Renal cortex interstitium (tissue), 11 donors: Measurements from ENCODE around the gene DSCAML1. TPM values are rescaled to one million over a fixed set of nuclear protein-coding genes. Genes with fewer than 3 reads are reported as not detected.

Experiments used
- DNase-seq, 11 donors: peaks; one replicate each; pipeline ENCODE4 v3.0.0-alpha.2; 2013; ENCODE audit warnings: low read depth in 9 of 11, low spot score in 4 of 11; ENCODE audit errors: extremely low read depth in 1 of 11
- polyA plus RNA-seq, 3 donors: library from polyadenylated mRNA; unstranded; fragments of 120-200 nt; gene quantifications; one replicate each; pipeline ENCODE4 v1.2.1, GENCODE V29; 2013; ENCODE audit not compliant: insufficient read length in 3 of 3

DSCAML1 gene
- polyA plus RNA-seq, 3 donors: 2.7 to 4.4 (median 3.0) TPM

- no peak for DNase-seq
Observed at GRCh38 chr11:117716521-117717440, 80.2 kb downstream of the DSCAML1 start.

GRCh38 chr11:117715801-117716200, 81.2 kb downstream of the DSCAML1 start:
- DNase-seq: no peak

GRCh38 chr11:117713538-117713991, 83.5 kb downstream of the DSCAML1 start:
- DNase-seq: peak in 5 of 11 donors; percentile 22 to 53 (median 43)

- DNase-seq: no peak
Observed at GRCh38 chr11:117712530-117712929, 84.5 kb downstream of the DSCAML1 start.

- DNase-seq: no peak
Observed at GRCh38 chr11:117711331-117711730, 85.7 kb downstream of the DSCAML1 start.

GRCh38 chr11:117710211-117710610, 86.8 kb downstream of the DSCAML1 start:
- no peak for DNase-seq

GRCh38 chr11:117706322-117706814, 90.6 kb downstream of the DSCAML1 start:
- DNase-seq: no peak

- DNase-seq: no peak
Observed at GRCh38 chr11:117705866-117706265, 91.2 kb downstream of the DSCAML1 start.

GRCh38 chr11:117704395-117705100, 92.5 kb downstream of the DSCAML1 start:
- DNase-seq: no peak

- DNase-seq: no peak
Observed at GRCh38 chr11:117702946-117703598, 93.9 kb downstream of the DSCAML1 start.

GRCh38 chr11:117701781-117702180, 95.2 kb downstream of the DSCAML1 start:
- DNase-seq: no peak

- DNase-seq: no peak
Observed at GRCh38 chr11:117700551-117700950, 96.5 kb downstream of the DSCAML1 start.

GRCh38 chr11:117697319-117697718, 99.7 kb downstream of the DSCAML1 start:
- DNase-seq: no peak

GRCh38 chr11:117696540-117696939, 100.5 kb downstream of the DSCAML1 start:
- no peak for DNase-seq

- no peak for DNase-seq
Observed at GRCh38 chr11:117693344-117693743, 103.7 kb downstream of the DSCAML1 start.

GRCh38 chr11:117691516-117691915, 105.5 kb downstream of the DSCAML1 start:
- no peak for DNase-seq

- no peak for DNase-seq
Observed at GRCh38 chr11:117691218-117691514, 105.8 kb downstream of the DSCAML1 start.

GRCh38 chr11:117690484-117691217, 106.4 kb downstream of the DSCAML1 start:
- no peak for DNase-seq

- DNase-seq: no peak
Observed at GRCh38 chr11:117688255-117688797, 108.7 kb downstream of the DSCAML1 start.
